ENCODE data around the gene SULT2B1.
"Not testable (repeated sequence)": the region's sequence is repeated elsewhere in the genome, so short reads cannot be mapped to it uniquely, and the experiment has no call there.

Gene SULT2B1

DNA sequence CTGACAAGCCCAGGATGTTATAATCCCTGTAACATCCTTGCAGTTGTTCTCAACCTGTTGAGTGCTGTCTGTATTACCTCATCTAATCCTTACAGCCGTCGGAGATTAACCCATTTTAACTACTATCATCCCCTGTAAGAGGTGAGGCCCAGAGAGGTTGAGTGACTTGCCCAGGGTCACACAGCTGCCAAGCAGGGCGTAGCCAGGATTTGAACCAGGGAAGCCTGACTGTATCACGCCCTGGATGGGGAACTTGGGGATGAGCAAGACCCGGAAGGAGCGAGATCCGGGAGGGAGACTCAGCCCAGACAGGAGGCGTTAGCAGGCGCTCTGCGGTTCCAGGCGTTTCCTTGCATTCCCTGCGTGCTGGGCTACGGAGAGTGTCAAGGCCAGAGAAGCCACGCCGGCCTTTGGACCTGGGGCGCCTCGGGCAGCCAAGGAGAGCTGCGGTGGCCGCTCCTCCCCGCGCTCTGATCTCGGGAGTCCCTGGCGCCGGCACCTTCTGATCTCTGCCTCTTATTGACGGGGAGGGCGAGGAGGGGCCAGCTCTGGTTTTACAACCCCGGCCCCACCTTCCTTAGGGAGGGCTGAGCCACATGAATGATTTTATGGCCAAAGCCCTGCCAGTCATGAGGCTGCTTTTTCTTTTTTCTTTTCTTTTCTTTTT is 6.2 kb downstream of the SULT2B1 start:
- DNase-seq (ENCODE audit: low read depth) = peak; percentile 36

DNA sequence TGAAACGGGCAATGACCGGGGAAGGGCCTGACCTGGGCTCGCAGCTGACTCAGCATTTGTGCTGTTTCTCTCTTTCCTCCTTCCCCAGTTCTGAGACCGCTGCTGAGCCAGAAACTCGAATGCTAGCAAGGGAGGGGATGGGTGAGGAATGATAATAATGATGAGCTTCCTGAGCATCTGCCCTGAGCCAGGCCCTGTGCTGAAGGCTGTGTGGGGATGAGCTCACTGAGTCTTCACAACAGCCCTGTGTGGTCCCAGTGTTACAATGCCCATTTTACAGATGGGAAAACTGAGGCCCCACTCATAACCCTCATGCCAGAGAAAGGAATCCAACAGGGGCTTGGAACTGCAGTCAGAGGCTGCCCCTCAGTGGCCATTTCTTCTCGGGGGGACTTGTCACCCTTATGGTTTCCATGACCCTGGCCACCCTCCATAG is 8.1 kb downstream of the SULT2B1 start:
- DNase-seq (ENCODE audit: low read depth) = no peak

DNA sequence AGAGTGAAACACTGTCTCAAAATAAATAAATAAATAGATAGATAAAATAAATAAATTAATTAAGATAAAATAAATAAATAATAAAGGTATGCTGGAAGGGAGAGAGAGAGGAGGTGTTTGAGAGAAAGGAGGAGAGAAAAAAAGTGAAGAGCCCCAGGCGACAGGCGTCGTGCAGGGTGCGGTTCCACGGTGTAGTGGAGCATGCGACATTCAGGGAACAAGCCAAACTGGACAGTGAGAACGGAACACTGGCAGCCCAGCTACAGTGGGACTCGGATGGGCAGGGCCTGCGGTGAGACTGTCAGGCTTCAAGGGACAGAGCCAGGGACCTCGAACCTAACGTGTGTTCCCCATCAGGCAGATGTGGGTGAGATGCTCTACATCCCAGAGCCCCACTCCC is 9.4 kb downstream of the SULT2B1 start:
- DNase-seq (ENCODE audit: low read depth) = no peak

DNA sequence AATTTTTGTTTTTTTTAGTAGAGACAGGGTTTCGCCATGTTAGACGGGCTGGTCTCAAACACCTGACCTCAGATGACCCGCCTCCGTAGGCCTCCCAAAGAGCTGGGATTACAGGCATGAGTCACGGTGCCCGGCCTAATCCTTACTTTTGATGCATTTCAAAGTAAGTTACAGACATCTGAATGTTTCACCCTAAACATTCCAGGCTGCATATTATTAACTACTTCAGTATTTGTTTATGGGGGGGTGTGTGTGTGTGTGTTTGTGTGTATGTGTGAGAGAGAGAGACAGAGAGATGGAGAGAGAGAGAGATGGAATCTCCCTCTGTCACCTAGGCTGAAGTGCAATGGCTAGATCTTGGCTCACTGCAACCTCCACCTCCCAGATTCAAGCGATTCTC is 13.1 kb downstream of the SULT2B1 start:
- DNase-seq (ENCODE audit: low read depth) = peak; percentile 48

DNA sequence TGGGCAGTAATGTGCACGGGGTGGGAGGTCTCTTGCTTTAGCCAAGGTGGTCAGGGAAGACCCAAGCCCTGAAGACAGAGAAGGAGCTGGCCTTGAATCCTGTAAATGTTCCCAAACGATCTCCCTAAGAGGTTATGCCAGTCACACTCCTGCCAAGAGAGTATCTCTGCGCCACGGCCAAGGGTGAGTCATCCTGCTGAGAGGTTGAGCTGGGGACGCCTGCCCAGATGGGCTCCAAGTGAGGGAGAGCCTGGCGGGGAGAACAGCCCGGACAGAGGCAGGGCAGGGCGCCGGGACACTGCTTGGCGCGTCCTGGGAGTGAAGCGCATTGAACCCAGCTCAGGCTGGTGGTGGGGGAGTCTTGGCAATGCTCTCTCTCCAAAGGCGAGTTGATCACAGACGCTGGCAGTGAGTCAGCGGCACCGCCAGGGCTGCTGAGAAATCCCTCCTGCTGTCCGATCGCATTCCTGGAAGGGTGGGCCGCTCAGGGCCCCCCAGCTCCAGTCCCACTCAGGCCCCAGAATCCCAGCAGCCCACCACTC is 16.4 kb downstream of the SULT2B1 start:
- peak; percentile 94 for DNase-seq (ENCODE audit: low read depth)

DNA sequence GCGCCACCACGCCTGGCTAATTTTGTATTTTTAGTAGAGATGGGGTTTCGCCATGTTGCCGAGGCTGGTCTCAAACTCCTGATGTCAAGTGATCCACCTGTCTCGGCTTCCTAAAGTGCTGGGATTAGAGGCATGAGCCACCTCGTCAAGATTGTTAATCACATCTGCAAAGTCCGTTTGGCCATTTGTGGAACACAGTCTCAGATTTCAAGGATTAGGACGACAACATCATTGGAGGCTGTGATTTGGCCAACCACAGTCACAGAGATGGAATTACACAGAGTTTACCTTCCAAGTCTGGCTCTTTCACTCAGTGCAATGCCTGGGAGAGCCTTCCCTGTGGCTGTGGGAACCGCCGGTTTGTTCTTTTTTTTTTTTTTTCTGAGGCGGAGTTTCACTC is 17.8 kb downstream of the SULT2B1 start:
- peak; percentile 31 for DNase-seq (ENCODE audit: low read depth)

DNA sequence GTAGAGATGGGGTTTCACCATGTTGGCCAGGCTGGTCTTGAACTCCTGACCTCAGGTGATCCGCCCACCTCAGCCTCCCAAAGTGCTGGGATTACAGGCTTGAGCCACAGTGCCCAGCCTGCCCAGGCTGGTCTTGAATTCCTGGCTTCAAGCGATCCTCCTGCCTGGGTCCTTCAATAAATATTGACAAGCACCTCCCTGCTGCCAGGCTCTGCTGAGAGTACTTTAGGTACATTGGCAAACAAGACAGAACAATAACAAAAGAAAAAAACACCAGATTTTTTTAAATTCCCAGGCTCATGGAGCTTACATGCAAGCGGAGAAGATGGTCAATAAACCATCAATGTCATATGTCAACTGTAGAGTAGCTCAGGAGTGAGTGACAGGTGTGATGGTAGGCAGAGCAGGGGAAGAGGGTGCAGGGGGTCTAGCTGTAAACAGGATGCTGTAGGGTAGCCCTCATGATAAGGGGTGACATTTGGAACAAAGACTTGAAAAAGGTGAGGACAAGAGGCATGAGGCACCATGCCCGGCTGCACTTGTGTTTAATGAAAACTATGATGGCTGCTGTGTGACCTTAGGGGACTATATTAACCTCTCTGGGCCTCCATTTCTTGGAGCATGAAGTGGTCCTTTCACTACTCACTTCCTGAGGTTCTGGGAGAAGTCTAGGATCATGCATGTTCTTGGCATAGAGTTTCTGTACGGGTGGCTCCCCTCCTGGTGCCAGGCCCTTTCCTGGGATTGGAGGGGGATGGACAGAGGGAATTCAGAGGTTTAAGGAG is 19.6 kb downstream of the SULT2B1 start:
- no peak for DNase-seq (ENCODE audit: low read depth)

DNA sequence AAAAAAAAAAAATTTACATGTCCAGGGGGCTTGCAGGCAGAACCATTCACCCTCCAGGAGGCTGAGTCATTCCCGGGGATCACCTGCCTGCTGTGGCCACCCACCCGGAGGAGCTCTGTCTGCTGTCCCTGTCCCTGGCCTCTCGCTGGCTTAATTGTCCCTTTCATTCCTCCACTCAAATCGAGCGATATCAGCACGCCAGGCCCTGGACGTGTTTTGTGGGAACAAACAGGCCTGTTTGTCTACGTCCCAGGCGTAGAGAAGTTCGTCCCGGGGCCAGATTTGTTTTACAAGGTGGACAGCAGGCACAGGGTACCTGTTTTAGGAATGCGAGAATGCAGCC is 21.2 kb downstream of the SULT2B1 start:
- DNase-seq (ENCODE audit: low read depth) = no peak

DNA sequence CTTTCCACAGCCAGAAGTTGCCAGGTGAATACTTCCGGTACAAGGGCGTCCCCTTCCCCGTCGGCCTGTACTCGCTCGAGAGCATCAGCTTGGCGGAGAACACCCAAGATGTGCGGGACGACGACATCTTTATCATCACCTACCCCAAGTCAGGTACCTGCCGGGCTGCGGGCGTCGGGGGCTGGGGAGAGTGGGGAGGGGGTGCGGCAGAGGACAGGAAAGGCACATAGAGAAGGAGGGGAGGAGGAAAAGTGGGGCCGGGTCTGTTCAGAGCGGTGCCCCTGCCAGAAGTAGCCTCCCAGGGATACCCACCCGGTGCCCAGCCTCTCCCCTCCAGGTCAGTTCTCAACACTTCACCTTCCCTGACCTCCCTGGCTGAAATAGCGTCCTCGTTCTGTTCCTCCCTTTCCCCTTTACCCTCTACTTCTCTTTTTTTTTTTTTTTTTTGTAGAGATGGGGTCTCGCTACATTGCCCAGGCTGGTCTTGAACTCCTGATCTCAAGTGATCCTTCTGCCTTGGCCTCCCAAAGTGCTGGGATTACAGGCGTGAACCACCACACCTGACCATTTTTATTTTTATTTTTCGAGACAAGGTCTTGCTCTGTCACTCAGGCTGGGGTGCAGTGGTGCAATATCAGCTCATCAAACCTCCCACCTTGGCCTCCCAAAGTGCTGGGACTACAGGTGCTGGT is 24.1 kb downstream of the SULT2B1 start:
- no peak for DNase-seq (ENCODE audit: low read depth)

DNA sequence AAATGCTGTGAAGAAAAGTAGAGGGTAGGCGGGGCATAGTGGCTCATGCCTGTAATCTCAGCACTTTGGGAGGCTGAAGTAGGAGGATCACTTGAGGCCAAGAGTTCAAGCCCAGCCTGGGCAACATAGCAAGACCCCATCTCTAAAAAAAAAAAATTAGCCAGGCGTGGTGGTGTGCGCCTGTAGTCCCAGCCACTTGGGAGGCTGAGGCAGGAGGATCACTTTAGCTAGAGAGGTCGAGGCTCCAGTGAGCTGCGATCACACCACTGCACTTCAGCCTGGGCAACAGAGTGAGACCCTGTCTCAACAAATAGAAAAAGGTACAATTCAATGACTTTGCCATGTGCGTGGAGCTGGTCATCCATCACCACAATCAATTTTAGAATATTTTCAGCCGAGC is 25.9 kb downstream of the SULT2B1 start:
- not testable (repeated sequence) for DNase-seq (ENCODE audit: low read depth)

DNA sequence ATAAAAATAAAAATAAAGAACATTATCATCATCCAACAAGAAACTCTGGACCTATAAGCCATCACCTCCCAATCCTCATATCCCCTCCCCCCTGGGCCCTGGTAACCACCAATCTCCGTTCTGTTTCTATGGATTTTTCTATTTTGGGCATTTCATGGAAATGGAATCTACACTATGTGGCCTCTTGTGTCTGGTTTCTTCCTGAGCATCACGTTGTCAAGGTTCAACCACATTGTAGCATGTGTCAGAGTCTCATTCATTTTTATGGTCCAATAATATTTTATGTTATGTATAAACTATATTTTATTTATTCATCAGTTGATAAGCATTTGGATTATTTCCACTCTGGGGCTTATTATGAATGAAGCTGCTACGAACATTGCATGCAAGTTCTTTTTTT is 26.9 kb downstream of the SULT2B1 start:
- DNase-seq (ENCODE audit: low read depth) = no peak

DNA sequence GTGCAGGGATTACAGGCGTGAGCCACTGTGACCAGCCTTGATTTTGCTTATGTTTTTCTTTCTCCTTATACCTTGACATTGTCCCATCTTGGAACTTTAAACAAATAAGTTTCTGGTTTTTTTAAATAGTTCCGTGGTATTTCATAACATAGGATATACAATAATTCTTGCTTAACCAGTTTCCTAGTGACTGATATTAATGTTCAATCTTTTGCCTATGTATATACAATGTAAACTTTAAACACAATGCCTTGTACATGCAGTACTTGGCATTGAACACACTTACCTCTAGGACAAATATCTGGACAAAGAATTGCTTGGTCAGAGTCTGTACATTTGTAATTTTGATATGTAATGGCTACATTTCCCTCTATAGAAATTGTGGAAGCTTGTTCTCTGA is 30.2 kb downstream of the SULT2B1 start:
- DNase-seq (ENCODE audit: low read depth) = no peak

DNA sequence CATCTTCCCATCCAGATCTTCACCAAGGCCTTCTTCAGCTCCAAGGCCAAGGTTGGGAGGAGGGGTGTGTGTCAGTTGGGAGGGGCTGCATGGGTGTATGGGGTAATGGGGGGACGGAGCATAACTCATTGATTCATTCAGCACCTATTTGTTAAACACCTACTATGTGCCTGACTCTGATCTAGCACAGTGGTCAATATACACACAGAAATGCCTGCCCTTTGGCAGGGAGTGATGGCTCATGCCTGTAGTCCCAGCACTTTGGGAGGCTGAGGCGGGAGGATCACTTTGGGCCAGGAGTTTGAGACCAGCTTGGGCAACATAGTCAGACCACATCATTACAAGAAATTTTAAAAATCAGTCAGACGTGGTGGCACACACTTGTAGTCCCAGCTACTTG is 35.4 kb downstream of the SULT2B1 start:
- no peak for DNase-seq (ENCODE audit: low read depth)

DNA sequence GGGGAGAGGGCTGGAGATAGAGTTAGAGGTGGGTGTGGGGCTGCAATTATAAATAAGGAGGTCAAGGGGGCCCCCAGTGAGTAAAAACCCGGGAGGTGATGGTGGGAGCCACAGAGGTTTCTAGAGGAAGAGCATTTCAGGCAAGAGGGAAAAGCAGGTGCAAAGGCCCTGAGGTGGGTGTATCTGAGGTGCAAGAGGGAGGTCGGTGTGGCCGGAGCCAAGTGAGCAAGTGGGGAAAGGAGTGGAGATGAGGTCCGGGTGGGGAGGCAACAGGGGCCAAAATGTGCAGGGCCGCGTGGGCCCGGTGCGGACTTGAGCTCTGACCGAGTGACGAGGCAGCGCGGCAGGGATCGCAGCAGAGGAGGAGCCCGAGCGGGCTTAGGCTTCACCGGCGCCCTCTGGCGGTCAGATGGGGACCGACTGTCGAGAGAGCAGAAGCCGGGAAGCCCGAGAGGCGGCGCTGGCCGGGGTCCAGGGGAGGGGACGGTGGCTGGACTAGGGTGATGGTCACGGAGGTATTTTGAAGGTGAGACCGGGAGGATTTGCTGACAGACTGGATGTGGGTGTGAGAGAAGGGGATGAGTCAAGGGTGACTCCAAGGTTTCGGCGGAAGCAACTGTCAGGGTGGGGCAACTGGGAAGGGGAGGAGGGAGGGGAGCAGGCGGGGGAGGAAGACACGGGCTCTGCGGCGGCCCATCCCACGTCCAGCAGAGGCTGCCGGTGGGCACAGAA is 36.9 kb downstream of the SULT2B1 start:
- peak; percentile 70 for DNase-seq (ENCODE audit: low read depth)

DNA sequence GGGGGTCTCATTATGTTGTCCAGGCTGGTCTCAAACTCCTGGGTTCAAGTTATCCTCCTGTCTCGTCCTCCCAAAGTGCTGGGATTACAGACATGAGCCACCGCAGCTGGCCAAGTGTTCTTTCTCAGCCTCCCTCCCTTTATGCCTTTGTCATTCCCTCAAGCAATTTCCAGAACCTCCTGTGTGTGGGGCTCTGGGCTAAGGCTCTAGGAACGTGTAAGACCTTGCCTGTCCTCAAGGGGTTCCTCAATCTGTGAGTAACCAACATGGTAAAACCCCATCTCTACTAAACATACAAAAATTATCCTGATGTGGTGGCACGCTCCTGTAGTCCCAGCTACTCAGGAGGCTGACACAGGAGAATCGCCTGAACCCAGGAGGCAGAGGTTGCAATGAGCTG is 39.0 kb downstream of the SULT2B1 start:
- DNase-seq (ENCODE audit: low read depth) = no peak

DNA sequence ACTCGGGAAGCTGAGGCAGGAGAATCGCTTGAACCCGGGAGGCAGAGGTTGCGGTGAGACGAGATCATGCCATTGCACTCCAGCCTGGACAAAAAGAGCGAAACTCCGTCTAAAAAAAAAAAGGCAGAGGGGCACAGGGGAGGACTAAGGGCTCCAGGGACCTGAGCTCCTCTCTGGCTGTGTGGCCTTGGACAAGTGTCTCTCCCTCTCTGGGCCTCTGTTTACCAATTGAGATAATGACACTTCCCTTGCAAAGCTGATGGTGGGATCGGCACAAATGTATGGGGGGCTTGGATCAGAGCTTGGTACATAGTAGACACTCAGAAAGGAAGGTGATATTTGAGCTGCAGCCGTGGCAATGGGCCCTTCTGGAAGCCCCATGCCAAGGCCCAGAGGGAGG is 43.2 kb downstream of the SULT2B1 start:
- no peak for DNase-seq (ENCODE audit: low read depth)

DNA sequence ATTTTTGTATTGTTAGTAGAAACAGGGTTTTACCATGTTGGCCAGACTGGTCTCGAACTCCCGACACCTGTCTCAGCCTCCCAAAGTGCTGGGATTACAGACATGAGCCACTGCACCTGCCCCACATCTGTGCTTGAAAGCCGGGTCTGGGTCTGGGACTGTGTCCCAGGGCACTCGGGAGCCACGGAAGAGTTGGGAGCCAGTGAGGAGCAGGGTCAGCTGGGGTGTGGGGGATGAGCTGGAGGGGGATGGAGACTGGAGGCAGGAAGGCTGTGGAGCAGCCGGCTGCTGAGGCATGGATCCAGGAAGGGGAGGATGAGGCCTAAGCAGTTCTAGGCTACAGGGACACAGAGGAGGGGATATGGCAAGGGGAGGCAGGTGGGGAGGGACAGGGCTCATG is 43.9 kb downstream of the SULT2B1 start:
- DNase-seq (ENCODE audit: low read depth) = no peak

DNA sequence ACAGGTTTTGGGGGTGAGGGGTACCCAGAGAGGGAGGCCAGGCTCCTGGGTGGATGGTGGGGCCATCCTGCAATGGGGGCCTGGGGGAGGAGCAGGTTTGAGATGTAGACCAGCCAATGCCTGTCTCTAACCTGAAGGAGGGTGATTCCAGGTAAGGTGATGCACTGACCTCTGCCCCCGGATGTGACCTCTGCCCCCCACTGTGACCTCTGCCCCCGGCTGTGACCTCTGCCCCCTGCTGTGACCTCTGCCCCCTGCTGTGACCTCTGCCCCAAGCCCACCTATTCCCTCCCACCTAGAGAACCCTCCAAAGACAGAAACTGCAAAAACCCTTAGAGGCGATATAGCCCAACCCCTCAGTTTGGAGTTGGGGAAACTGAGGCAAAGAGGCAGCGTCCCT is 44.3 kb downstream of the SULT2B1 start:
- no peak for DNase-seq (ENCODE audit: low read depth)

DNA sequence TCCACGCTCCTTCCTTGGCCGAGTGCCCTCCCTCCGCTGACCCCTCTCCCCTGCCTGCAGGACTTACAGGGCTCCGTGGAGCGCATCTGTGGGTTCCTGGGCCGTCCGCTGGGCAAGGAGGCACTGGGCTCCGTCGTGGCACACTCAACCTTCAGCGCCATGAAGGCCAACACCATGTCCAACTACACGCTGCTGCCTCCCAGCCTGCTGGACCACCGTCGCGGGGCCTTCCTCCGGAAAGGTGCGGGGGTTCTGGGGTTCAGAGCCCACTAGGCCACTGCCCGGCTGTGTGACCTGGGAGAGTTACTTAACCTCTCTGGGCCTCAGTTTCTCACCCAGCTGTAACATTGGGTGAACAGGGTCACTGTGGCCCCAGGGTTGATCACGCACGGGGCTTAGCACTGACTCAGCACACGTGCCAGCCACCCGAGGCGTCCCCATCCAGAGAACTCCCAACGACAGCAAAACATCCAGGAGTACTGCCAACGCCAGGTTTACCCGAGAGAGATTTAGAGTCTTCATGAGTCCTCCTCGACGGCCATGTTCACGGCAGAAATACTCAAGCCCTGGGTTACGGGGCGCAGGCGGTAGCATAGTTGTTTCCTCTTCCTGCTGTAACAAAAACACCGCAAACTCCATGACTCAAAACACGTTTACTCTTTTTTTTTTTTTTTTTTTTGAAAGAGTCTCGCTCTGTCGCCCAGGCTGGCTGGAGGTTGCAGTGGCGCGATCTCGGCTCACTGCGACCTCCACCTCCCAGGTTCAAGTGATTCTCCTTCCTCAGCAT is 44.9 kb downstream of the SULT2B1 start:
- no peak for DNase-seq (ENCODE audit: low read depth)

DNA sequence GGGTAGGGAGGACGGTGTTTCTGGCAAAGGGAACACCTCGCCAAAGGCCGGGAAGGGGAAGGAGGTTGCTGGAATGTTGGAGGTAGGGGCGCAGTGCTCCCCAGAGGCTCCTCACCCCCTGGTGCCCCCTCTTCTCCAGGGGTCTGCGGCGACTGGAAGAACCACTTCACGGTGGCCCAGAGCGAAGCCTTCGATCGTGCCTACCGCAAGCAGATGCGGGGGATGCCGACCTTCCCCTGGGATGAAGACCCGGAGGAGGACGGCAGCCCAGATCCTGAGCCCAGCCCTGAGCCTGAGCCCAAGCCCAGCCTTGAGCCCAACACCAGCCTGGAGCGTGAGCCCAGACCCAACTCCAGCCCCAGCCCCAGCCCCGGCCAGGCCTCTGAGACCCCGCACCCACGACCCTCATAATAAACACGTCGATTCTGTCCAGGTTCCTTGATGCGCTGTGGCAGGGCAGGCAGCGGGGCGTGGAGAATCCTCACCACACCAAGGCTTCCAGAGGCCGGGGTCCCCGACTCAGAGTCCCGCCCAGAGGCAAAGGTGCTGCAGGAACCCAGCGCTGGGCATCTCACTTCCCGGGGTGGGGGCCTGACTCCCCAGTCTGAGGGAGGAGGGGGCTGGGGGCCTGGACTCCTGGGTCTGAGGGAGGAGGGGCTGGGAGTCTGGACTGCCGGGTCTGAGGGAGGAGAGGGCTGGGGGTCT is 47.2 kb downstream of the SULT2B1 start:
- no peak for DNase-seq (ENCODE audit: low read depth)
